Dendritic cell treated with granulocyte-macrophage colony-stimulating factor and Interleukin-4, amounts not matched to agents 40 ng/mL and 50 ng/mL, for 4 days (primary cell): ENCODE data around the gene CISH.
A peak's percentile ranks its signal among the peaks of the same experiment; 100 is the strongest.

Source experiments
- H3K27ac Mint-ChIP-seq: one replicate; pipeline ENCODE4 v1.8.0; 2022; ENCODE audit warnings: mild to moderate bottlenecking, mixed read lengths
- H3K27me3 Mint-ChIP-seq: one replicate; pipeline ENCODE4 v1.8.0; 2022; ENCODE audit warnings: mild to moderate bottlenecking, mixed read lengths
- H3K36me3 Mint-ChIP-seq: one replicate; pipeline ENCODE4 v1.8.0; 2022; ENCODE audit warnings: low read depth, mixed read lengths
- H3K4me1 Mint-ChIP-seq: one replicate; pipeline ENCODE4 v1.8.0; 2022; ENCODE audit warnings: low read depth, mixed read lengths
- H3K4me3 Mint-ChIP-seq: one replicate; pipeline ENCODE4 v1.8.0; 2022; ENCODE audit warnings: mild to moderate bottlenecking, moderate library complexity, mixed read lengths
- H3K9me3 Mint-ChIP-seq: one replicate; pipeline ENCODE4 v1.8.0; 2022; ENCODE audit warnings: mixed read lengths
- intact Hi-C: fragments of 100-400 bp; cut with micrococcal nuclease; formaldehyde crosslinking; loops from one replicate; pipeline ENCODE4 v1.15.0; 2022

Gene CISH

DNA sequence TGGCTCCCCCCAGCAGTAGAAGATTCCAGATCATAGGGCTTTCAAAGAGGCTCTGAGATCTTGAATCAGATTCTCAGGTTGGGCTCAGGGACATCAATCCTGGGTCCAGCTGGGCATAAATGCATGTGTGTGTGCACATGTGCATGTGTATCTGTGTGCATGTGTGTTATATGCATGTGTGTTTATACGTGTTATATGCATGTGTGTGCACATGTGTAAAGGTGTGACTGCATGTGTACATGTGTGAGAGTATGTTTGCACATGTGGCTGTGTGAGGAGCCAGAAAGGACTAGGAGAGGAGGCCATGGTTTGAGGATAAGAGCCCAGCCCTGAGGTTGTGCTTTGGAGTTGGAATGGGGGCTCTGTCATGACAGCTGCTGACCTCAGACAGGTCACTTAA is 3.6 kb upstream of the CISH start:
- Mint-ChIP-seq H3K27ac (peak overlapping the region; percentile 98), H3K27me3 (no peaks in the 10 kb centered on the region), H3K9me3 (no peaks in the 10 kb centered on the region), H3K4me1 (peaks cover 64% of the 10 kb centered on the region), H3K36me3 (peaks cover 95% of the 10 kb centered on the region), H3K4me3 (peak overlapping the region; percentile 99)
- intact Hi-C loops = loop anchor here (5.0 kb wide), 2 partner anchors 37 to 772 kb away; partner anchors contain the start of gene MANF

DNA sequence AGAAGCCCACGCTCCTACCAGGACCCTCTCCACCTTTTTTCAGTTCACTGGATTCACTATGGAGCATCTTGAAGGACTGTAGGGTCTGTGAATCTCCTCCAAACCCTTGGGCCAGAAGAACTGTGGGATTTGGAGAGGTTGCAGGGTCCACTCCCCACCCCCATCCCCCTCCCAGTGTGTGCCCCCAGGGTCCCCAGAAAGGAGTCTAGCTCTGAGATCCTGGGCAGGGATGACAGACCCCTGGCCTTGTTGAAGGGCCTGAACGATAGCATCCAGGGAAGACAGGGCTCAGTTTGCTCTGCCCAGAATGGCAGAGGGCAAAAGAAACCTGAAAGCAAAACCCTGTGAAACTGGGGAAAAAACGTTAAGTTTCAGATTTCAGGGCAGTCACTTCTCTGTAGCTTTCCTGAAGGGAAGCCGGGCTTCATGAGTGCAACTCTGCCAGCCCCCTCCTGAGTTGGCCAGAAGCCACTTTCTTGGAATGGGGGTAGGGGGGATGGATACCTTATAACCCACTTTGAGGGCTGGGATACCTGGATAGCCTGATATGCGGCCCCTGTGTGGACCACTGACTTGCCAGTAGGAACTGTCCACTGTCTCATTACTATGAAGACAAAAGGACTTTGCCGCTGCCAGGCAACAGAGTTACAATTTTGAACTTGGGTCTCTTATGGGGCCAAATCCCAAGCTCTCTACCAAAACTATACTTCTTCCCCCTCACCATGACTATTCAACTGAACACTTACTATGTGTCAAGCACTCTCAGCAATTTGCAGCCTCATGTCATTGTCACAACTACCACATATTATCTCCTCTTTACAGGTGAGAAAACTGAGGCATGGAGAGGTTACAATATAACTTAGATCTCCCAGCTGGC is 1.6 kb upstream of the CISH start:
- Mint-ChIP-seq H3K4me1 (peaks cover 52% of the 10 kb centered on the region), H3K4me3 (peak overlapping the region; percentile 99), H3K36me3 (peaks cover 95% of the 10 kb centered on the region), H3K27me3 (no peaks in the 10 kb centered on the region), H3K9me3 (no peaks in the 10 kb centered on the region), H3K27ac (peak overlapping the region; percentile 99)
- intact Hi-C loops = loop anchor here (5.0 kb wide), 1 partner anchor 266 kb away; the partner anchor contains the start of gene ZMYND10

DNA sequence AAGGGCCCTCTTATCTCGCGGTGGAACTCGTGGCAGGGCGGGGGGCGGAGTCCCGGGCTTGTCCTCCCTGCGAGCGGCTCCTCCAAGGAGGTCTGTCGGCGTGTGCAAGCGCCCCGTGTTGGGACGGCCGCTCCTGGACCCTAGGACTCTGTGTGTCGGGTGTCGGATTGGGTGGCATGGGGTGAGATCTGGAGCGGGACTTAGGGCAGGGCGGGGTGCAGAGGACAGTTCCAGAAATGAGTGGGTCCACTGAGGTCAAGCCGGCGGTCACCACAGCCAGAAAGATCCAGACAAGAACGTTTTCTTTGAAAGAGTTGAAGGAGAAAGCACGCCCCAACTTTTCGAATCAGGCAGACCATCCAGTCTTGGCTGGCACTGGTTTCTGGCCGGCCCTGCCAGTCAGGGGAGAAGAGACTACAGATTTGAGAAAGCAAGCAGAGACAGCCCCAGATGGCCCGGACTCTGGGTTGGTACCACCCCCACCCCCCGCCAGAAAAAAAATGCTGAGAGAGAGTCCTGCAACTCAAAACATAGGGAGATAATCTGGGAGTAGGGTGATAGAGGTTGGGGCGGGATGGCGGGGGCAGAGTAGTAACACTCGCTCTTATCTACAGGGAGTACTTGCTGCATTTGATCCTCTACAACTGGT is 784 bp upstream of the CISH start:
- Mint-ChIP-seq H3K9me3 (no peaks in the 10 kb centered on the region), H3K4me1 (peaks cover 57% of the 10 kb centered on the region), H3K27ac (peak overlapping the region; percentile 99), H3K4me3 (peak overlapping the region; percentile 99), H3K36me3 (peaks cover 95% of the 10 kb centered on the region), H3K27me3 (no peaks in the 10 kb centered on the region)
- intact Hi-C loops = loop anchor here (5.0 kb wide), 1 partner anchor 265 kb away; the partner anchor contains the start of gene ZMYND10

DNA sequence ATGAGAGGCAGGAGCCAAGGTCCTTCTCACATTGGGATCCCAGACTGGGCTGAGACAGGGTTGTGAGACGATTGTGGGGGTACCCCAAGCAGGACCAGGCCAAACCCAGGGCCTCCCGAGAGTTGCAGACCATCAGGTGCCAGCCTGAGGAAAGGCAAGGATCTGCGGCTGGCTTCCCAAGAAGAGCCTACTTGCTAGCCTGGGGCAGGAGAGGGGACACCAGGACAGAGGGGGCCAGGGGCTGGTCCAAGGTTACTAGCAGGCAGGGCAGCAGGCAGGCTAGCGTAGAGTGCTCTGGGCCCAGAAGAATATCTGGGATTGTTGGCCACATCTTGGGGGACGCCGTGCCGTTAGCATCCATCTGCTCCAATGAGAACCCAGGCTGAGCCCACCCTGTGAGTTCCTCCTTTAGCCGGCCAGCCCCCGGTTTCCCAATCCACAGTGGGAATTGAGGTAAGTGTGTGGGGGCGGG is 546 bp downstream of the CISH start:
- peak overlapping the region; percentile 99 for H3K4me3 Mint-ChIP-seq
- intact Hi-C loops = loop anchor here (1.0 to 5.0 kb wide), 3 partner anchors 9 to 264 kb away; partner anchors contain the start of gene ZMYND10
- H3K27me3 Mint-ChIP-seq = no peaks in the 10 kb centered on the region
- H3K4me1 Mint-ChIP-seq = peaks cover 53% of the 10 kb centered on the region
- H3K36me3 Mint-ChIP-seq = peaks cover 97% of the 10 kb centered on the region
- no peaks in the 10 kb centered on the region for H3K9me3 Mint-ChIP-seq
- H3K27ac Mint-ChIP-seq = peak overlapping the region; percentile 99

DNA sequence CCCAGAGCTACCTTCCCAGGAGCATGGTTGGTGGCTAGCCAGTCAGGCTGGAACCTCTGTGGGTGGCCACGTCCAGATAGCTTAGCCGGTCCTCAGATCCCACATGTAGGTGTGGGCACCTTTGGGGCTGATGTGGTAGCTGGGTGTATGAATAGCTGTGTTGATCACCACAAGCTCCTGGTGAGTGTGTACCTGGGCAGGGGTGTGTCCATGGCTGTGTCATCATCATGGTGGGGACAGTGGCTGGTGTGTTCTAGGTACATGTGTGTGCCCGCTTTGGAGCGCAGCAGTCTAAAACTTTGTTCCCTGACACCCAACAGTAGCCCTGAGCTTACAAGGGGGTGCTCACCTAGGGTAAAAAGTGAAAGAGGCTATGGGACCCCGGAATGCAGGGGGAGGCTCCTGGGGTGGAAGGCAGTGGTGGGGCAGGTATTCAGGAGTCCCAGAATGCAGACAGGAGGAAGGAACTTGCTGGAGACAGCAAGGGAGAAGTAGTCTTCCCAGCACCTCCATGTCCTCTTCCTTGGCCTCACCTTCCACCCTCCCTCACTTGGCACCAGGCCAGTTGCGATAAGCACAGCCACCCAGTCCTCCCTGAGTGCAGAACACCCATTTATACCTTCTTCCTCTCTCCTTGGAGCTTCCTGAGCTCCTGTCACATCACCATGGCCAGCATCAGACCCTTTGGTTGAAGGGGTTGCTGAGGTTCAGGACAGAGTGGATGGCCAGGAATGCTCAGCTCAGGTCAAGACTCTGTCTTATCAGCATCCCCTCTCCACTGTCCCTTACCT is 1.2 kb downstream of the CISH start:
- peaks cover 53% of the 10 kb centered on the region for H3K4me1 Mint-ChIP-seq

DNA sequence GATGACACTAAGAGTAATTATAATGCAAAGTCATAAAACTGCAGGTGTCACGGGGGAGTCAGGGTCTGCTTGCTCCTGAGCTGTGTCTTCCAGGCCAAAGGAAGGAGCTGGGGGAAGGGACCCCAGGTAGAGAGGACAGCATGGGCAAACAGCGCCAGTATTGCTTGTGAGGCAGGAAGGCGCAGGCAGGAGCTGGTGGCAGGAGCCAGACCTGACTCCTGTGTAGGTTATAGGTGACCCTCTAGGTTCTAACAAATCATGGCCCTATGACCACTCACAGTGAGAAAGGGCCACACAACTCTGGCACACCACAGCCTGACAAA is 1.9 kb downstream of the CISH start:
- Mint-ChIP-seq H3K27me3 (no peaks in the 10 kb centered on the region), H3K36me3 (peaks cover 97% of the 10 kb centered on the region), H3K9me3 (no peaks in the 10 kb centered on the region), H3K4me1 (peaks cover 55% of the 10 kb centered on the region), H3K4me3 (peak overlapping the region; percentile 99), H3K27ac (peak overlapping the region; percentile 99)
- intact Hi-C loops = loop anchor here (5.0 kb wide), 1 partner anchor 262 kb away; the partner anchor contains the start of gene ZMYND10

More for the DNA sequence above, 1.2 kb downstream of the CISH start:
- intact Hi-C loops = loop anchor here (5.0 kb wide), 1 partner anchor 263 kb away; the partner anchor contains the start of gene ZMYND10
- H3K4me3 Mint-ChIP-seq = peak overlapping the region; percentile 99
- H3K36me3 Mint-ChIP-seq = peaks cover 97% of the 10 kb centered on the region
- H3K9me3 Mint-ChIP-seq = no peaks in the 10 kb centered on the region
- peak overlapping the region; percentile 99 for H3K27ac Mint-ChIP-seq
- no peaks in the 10 kb centered on the region for H3K27me3 Mint-ChIP-seq

DNA sequence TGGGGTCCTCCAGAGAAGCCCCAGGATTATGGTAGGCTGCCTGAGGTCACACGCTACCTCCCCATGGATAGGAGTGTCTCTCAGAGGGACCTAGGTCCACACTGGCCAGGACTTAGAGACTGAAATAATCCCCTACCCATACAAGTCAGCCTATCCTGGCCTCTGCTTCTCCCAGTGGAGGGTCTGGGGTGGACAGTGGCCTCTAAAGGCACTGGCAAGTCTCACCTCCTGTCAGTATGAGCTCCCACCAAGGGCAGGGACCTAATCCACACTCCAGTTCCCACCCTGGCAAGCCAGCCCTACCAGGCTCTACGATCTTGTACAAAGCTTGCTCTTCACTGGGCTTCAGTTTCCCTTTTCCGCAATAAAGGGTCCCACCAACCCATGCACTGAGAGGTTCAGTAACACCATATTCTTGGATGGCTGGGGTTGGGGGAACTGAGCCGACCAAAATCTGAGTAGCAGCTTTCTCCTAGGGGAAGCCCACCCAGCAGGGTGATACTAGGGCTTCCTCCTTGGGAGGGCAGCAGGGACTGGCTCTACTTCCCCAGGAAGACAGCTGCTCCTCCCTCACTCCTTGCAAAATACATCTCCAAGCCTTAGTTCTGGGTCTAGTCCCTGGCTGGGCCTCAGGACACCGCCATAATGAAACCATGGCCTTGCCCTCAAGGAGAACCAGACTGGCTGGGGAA is 2.4 kb downstream of the CISH start:
- peak overlapping the region; percentile 99 for H3K27ac Mint-ChIP-seq
- no peaks in the 10 kb centered on the region for H3K9me3 Mint-ChIP-seq
- H3K27me3 Mint-ChIP-seq = no peaks in the 10 kb centered on the region
- H3K4me1 Mint-ChIP-seq = peaks cover 55% of the 10 kb centered on the region
- peak overlapping the region; percentile 99 for H3K4me3 Mint-ChIP-seq
- intact Hi-C loops = no loop called here
- H3K36me3 Mint-ChIP-seq = peaks cover 97% of the 10 kb centered on the region

DNA sequence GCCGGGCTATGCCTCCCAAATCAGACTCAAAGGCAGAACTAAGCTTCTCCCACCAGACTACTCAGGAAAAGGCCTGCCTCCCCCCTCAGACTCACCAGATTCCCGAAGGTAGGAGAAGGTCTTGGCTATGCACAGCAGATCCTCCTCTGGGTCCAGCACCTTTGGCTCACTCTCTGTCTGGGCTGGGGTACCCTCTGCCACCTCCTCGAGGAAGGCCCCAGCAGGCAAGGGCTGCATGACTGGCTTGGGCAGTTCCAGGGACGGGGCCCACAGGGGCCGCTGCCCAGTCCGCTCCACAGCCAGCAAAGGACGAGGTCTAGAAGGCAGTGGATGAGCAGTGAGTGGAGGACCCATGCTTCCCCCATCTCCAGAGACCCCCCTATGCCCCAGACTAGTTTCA is 3.3 kb downstream of the CISH start:
- no peaks in the 10 kb centered on the region for H3K27me3 Mint-ChIP-seq
- intact Hi-C loops = no loop called here
- H3K27ac Mint-ChIP-seq = peak overlapping the region; percentile 99
- H3K36me3 Mint-ChIP-seq = peaks cover 98% of the 10 kb centered on the region
- peak overlapping the region; percentile 99 for H3K4me3 Mint-ChIP-seq
- no peaks in the 10 kb centered on the region for H3K9me3 Mint-ChIP-seq
- peaks cover 55% of the 10 kb centered on the region for H3K4me1 Mint-ChIP-seq

DNA sequence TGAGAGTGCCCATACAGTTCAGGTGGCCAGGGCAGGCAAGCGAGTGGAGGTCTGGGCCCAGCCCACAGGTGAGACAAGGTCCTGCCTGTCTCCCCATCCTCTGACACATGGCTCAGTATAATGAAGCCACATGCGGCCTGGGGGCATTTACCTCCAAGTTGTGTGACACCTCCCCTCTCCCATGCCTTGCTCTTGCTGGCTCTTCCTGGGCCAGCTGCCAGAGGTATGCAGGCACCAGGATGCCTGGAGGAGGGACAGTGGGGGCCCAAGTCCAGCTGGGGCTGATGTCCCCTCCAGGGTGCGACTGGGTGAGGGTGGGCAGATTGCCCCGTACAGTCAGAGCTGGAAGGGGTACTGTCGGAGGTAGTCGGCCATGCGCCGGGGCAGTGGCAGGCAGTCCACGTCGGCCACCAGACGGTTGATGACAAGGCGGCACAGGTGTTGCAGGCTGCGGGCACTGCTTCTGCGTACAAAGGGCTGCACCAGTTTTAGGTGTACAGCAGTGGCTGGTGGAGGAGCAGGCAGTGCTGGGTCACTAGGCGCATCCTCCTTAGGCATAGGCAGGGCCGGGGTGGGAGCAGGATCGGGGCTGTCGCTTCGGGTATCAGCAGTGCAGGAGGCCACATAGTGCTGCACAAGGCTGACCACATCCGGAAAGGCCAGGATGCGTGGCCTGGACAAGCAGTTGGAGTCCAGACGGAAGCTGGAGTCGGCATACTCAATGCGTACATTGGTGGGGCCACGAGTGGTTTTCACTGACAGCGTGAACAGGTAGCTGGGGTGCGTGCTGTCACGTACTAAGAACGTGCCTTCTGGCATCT is 4.1 kb downstream of the CISH start:
- intact Hi-C loops = no loop called here
- peak overlapping the region; percentile 99 for H3K27ac Mint-ChIP-seq
- H3K36me3 Mint-ChIP-seq = peaks cover 100% of the 10 kb centered on the region
- no peaks in the 10 kb centered on the region for H3K9me3 Mint-ChIP-seq
- no peaks in the 10 kb centered on the region for H3K27me3 Mint-ChIP-seq
- H3K4me1 Mint-ChIP-seq = peaks cover 60% of the 10 kb centered on the region
- H3K4me3 Mint-ChIP-seq = peak overlapping the region; percentile 99

DNA sequence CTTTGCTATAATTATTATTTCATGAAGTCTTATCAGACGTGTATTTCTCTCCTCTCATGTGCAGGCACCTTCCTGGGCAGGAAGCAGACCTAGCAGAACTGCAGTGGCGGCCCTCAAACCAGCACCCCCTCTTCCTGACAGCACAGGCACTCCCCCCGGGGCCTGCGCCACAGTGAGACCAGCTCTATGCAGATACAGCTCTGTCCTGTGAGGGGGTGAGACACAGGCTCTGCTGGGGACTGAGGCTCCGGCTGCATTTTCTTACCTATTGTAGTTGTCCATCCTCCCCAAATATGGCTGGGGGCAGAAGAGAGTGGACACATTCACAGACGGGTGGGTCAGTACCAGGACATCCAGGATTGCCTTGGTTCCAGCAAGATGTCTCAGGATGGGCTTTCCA is 5.0 kb downstream of the CISH start:
- Mint-ChIP-seq H3K4me3 (peak overlapping the region; percentile 99), H3K9me3 (no peaks in the 10 kb centered on the region), H3K4me1 (peaks cover 63% of the 10 kb centered on the region), H3K27ac (peak overlapping the region; percentile 99), H3K36me3 (peaks cover 98% of the 10 kb centered on the region), H3K27me3 (no peaks in the 10 kb centered on the region)
- intact Hi-C loops = no loop called here

DNA sequence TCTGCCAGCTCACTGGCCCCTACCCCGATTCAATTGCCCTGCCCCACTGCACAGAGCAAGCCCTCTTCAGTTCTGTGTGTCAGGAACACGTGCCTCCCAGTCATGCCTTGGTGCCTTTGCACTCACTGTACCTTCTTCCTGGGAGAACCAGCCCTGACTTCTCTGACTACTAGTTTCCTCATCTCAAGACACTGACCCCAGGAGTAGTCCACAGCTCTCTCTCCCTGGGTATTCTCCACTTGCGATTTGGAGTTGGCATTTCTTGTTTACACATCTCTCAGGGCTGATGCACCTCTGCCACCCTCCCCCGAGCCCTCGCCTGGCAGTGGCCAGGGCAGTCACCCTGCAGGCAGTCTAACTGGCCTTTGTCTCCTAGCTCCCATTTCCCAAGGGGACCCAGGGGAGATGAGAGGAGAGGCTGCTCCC is 5.7 kb downstream of the CISH start:
- H3K27me3 Mint-ChIP-seq = no peaks in the 10 kb centered on the region
- H3K4me1 Mint-ChIP-seq = peaks cover 68% of the 10 kb centered on the region
- peaks cover 93% of the 10 kb centered on the region for H3K36me3 Mint-ChIP-seq
- peak overlapping the region; percentile 99 for H3K27ac Mint-ChIP-seq
- peak overlapping the region; percentile 99 for H3K4me3 Mint-ChIP-seq
- intact Hi-C loops = no loop called here
- H3K9me3 Mint-ChIP-seq = no peaks in the 10 kb centered on the region
